ENCODE results near the gene PDE9A.

The PDE9A gene

GRCh38 chr21:42659416-42660117 is 6.1 kb downstream of the PDE9A start:
- Mint-ChIP-seq H3K9me3 (no peaks in the 10 kb centered on the region), H3K4me1 (peaks cover 39% of the 10 kb centered on the region), H3K27me3 (ENCODE audit: low read depth) (no peaks in the 10 kb centered on the region), H3K4me3 (no peak overlapping the region), H3K27ac (no peak overlapping the region), H3K36me3 (ENCODE audit: low read depth) (peaks cover 10% of the 10 kb centered on the region)
- TF ChIP-seq, protein P1, sequence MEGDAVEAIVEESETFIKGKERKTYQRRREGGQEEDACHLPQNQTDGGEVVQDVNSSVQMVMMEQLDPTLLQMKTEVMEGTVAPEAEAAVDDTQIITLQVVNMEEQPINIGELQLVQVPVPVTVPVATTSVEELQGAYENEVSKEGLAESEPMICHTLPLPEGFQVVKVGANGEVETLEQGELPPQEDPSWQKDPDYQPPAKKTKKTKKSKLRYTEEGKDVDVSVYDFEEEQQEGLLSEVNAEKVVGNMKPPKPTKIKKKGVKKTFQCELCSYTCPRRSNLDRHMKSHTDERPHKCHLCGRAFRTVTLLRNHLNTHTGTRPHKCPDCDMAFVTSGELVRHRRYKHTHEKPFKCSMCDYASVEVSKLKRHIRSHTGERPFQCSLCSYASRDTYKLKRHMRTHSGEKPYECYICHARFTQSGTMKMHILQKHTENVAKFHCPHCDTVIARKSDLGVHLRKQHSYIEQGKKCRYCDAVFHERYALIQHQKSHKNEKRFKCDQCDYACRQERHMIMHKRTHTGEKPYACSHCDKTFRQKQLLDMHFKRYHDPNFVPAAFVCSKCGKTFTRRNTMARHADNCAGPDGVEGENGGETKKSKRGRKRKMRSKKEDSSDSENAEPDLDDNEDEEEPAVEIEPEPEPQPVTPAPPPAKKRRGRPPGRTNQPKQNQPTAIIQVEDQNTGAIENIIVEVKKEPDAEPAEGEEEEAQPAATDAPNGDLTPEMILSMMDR (IDR thresholded peaks at IDR 0.05; ENCODE audit: unreplicated experiment in 3 of 3) = no peak

DNA sequence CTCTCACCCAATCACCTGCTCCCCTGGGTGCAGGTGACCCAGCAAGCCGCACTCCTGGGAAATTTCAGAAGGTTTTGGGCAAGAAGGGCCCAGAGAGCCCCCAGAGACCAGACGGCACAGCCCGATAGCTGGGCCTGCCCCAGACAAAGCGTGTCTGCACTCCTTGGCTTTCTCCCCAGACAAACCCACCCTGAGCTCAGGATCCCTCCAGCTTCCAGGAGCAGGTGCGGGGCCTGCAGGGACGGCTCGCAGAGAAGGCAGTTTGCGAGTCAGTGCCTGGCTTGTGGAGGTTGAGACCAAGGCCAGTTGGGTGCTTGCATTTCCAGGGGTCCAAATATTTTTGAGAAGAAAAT is 6.7 kb downstream of the PDE9A start:
- TF ChIP-seq, protein P1 (IDR thresholded peaks at IDR 0.05; ENCODE audit: unreplicated experiment in 3 of 3) = no peak
- no peak overlapping the region for H3K27ac Mint-ChIP-seq
- no peaks in the 10 kb centered on the region for H3K27me3 Mint-ChIP-seq (ENCODE audit: low read depth)
- H3K36me3 Mint-ChIP-seq (ENCODE audit: low read depth) = peaks cover 14% of the 10 kb centered on the region
- no peaks in the 10 kb centered on the region for H3K9me3 Mint-ChIP-seq
- no peak overlapping the region for H3K4me3 Mint-ChIP-seq
- peaks cover 39% of the 10 kb centered on the region for H3K4me1 Mint-ChIP-seq

GRCh38 chr21:42661688-42662429 is 8.4 kb downstream of the PDE9A start:
- TF ChIP-seq, protein P1 (IDR thresholded peaks at IDR 0.05; ENCODE audit: unreplicated experiment in 3 of 3) = no peak
- Mint-ChIP-seq H3K36me3 (ENCODE audit: low read depth) (peaks cover 14% of the 10 kb centered on the region), H3K27me3 (ENCODE audit: low read depth) (no peaks in the 10 kb centered on the region), H3K9me3 (no peaks in the 10 kb centered on the region), H3K4me1 (peaks cover 29% of the 10 kb centered on the region), H3K4me3 (no peak overlapping the region), H3K27ac (no peak overlapping the region)

GRCh38 chr21:42662430-42663199 is 9.2 kb downstream of the PDE9A start:
- no peaks in the 10 kb centered on the region for H3K27me3 Mint-ChIP-seq (ENCODE audit: low read depth)
- H3K36me3 Mint-ChIP-seq (ENCODE audit: low read depth) = peaks cover 14% of the 10 kb centered on the region
- H3K9me3 Mint-ChIP-seq = no peaks in the 10 kb centered on the region
- H3K4me3 Mint-ChIP-seq = no peak overlapping the region
- peaks cover 36% of the 10 kb centered on the region for H3K4me1 Mint-ChIP-seq
- H3K27ac Mint-ChIP-seq = no peak overlapping the region
- TF ChIP-seq, protein P1 (IDR thresholded peaks at IDR 0.05; ENCODE audit: unreplicated experiment in 3 of 3) = no peak

DNA sequence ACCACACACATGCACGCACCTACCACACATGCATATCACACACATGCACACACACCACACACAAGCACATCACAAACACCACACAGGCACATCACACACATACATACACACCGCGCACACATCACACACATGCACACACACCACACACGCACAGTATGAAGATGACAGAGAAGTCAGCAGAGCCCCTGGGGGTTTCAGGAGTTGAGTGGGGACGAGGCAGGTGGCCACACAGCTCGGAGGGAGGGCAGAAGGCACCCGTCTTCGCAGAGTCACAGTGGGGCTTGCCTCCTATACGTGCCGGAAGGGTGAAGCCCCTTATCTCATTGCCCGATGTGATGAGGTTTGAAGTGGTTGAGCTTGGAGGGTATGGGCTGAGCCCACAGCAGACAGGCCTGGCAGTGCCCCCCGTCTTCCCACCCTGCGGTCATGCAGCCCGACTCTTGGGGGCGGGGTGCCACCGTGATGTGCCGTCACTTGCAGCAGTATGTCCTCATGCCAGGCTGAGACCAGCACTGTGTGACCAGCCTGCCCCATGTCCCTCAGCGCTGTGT is 9.9 kb downstream of the PDE9A start:
- TF ChIP-seq, protein P1 (IDR thresholded peaks at IDR 0.05; ENCODE audit: unreplicated experiment in 3 of 3) = no peak
- Mint-ChIP-seq H3K36me3 (ENCODE audit: low read depth) (peaks cover 13% of the 10 kb centered on the region), H3K4me3 (no peak overlapping the region), H3K27ac (no peak overlapping the region), H3K9me3 (no peaks in the 10 kb centered on the region), H3K27me3 (ENCODE audit: low read depth) (no peaks in the 10 kb centered on the region), H3K4me1 (peaks cover 40% of the 10 kb centered on the region)

Data from nephron (organoid).